ENCODE results near the gene STK11IP. TPM values are rescaled to one million over a fixed set of nuclear protein-coding genes. Genes with fewer than 3 reads are reported as not detected.
A peak's percentile ranks its signal among the peaks of the same experiment; 100 is the strongest.

The STK11IP gene
- total RNA-seq, 2 experiments from 2014 or later: 23.9 to 27.2 TPM

DNA sequence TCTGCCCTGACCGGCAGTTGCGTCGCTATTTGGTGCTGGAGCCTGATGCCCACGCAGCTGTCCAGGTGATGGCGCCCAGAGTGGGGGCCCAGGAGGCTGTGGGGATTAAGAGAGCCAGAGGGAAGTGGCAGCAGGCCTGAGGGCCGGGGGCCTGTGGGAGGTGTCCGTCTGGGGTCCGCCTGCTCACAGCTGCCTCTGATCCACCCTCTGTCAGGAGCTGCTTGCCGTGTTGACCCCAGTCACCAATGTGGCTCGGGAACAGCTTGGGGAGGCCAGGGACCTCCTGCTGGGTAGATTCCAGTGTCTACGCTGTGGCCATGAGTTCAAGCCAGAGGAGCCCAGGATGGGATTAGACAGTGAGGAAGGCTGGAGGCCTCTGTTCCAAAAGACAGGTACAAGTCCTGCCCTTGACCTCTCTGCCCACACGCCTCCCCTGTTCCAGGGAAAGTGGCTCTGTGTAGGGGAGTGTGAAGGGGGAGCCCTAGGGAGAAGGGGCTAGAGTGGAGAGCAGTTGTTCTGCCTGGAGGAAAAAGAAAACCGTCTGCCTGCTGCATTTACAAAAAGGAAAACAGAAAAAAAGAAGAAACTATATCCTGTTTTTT is 11.6 kb downstream of the STK11IP start:
- DNase-seq: no peak
- TF ChIP-seq, protein P1, sequence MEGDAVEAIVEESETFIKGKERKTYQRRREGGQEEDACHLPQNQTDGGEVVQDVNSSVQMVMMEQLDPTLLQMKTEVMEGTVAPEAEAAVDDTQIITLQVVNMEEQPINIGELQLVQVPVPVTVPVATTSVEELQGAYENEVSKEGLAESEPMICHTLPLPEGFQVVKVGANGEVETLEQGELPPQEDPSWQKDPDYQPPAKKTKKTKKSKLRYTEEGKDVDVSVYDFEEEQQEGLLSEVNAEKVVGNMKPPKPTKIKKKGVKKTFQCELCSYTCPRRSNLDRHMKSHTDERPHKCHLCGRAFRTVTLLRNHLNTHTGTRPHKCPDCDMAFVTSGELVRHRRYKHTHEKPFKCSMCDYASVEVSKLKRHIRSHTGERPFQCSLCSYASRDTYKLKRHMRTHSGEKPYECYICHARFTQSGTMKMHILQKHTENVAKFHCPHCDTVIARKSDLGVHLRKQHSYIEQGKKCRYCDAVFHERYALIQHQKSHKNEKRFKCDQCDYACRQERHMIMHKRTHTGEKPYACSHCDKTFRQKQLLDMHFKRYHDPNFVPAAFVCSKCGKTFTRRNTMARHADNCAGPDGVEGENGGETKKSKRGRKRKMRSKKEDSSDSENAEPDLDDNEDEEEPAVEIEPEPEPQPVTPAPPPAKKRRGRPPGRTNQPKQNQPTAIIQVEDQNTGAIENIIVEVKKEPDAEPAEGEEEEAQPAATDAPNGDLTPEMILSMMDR (IDR thresholded peaks at IDR 0.05): no peak
- ChIA-PET CTCF (no interaction called here), POLR2A (no interaction called here)
- H3K9me3 ChIP-seq (ENCODE audit: control insufficient read depth in 1 of 2, insufficient read depth in 1 of 2, low read length in 2 of 2): no peaks in the 10 kb centered on the region
- H3K4me1 Mint-ChIP-seq (ENCODE audit: low read depth): peaks cover 18% of the 10 kb centered on the region
- H3K36me3 ChIP-seq (ENCODE audit: insufficient read depth, low read length): peaks cover 57% of the 10 kb centered on the region
- peaks cover 57% of the 10 kb centered on the region for H3K36me3 Mint-ChIP-seq (ENCODE audit: low read depth)
- H3K4me1 ChIP-seq (ENCODE audit: insufficient read depth, low read length): peaks cover 13% of the 10 kb centered on the region
- H3K4me3 Mint-ChIP-seq: no peak overlapping the region
- H3K27me3 ChIP-seq (ENCODE audit: control insufficient read depth in 1 of 2, insufficient read depth in 2 of 2, low read length in 2 of 2): no peaks in the 10 kb centered on the region
- H3K27ac Mint-ChIP-seq: no peak overlapping the region
- ATAC-seq (ENCODE audit: poor library complexity): no peak
- intact Hi-C loops (cut with DNase I, micrococcal nuclease): no loop called here
- no peaks in the 10 kb centered on the region for H3K27me3 Mint-ChIP-seq
- no peaks in the 10 kb centered on the region for H3K9me3 Mint-ChIP-seq
- H3K27ac ChIP-seq (ENCODE audit: low read depth in 1 of 2, low read length in 2 of 2): no peak overlapping the region
- H3K4me3 ChIP-seq (ENCODE audit: low read length): no peak overlapping the region

- DNase-seq (no peak), ATAC-seq (ENCODE audit: poor library complexity) (no peak)
- Mint-ChIP-seq H3K9me3 (no peaks in the 10 kb centered on the region), H3K27ac (no peak overlapping the region), H3K4me1 (ENCODE audit: low read depth) (peaks cover 18% of the 10 kb centered on the region), H3K36me3 (ENCODE audit: low read depth) (peaks cover 50% of the 10 kb centered on the region), H3K4me3 (no peak overlapping the region), H3K27me3 (no peaks in the 10 kb centered on the region)
- H3K36me3 ChIP-seq (ENCODE audit: insufficient read depth, low read length): peaks cover 54% of the 10 kb centered on the region
- TF ChIP-seq, protein P1 (IDR thresholded peaks at IDR 0.05): no peak
- H3K27ac ChIP-seq (ENCODE audit: low read depth in 1 of 2, low read length in 2 of 2): no peak overlapping the region
- H3K27me3 ChIP-seq (ENCODE audit: control insufficient read depth in 1 of 2, insufficient read depth in 2 of 2, low read length in 2 of 2): no peaks in the 10 kb centered on the region
- no peaks in the 10 kb centered on the region for H3K9me3 ChIP-seq (ENCODE audit: control insufficient read depth in 1 of 2, insufficient read depth in 1 of 2, low read length in 2 of 2)
- no peak overlapping the region for H3K4me3 ChIP-seq (ENCODE audit: low read length)
- ChIA-PET POLR2A (no interaction called here), CTCF (no interaction called here)
- peaks cover 13% of the 10 kb centered on the region for H3K4me1 ChIP-seq (ENCODE audit: insufficient read depth, low read length)
- intact Hi-C loops (cut with DNase I, micrococcal nuclease): no loop called here
Measured at GRCh38 chr2:219611306-219611705, 13.6 kb downstream of the STK11IP start.

DNA sequence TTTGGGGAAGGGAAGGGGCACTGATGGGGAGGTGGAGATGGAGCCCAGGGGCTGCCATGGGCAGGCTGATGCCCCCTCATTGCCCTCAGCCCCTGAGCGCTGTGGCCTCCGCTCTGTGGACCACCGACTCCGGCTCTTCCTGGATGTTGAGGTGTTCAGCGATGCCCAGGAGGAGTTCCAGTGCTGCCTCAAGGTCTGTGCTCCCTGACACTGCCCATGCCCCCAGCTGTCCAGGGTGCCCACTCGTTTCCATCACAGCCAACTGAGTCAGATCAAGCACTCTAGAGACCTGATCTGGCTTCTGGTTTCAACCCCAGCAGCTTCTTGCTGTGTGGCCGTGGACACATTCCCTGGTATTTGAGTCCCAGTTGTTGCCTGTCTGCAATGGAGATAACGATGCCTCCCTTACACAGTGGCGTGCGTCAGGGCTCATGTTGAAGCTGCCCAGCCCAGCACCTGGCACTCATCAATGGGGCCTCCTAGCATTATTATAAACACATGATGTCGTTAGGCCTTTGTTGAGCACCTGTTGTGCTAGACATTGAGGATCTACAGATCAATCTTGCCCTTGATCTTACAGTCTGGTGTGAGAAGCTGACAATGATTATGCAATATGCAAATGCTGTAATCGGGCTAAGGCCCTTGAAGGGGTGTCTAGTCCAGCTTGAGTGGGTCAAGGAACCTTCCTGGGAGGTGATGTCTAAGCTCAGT is 14.4 kb downstream of the STK11IP start:
- TF ChIP-seq, protein P1 (IDR thresholded peaks at IDR 0.05): no peak
- no peaks in the 10 kb centered on the region for H3K9me3 Mint-ChIP-seq
- intact Hi-C loops (cut with DNase I, micrococcal nuclease): no loop called here
- H3K4me1 Mint-ChIP-seq (ENCODE audit: low read depth): peaks cover 18% of the 10 kb centered on the region
- peak overlapping the region; percentile 56 for H3K27ac Mint-ChIP-seq
- H3K4me3 Mint-ChIP-seq: no peak overlapping the region
- H3K9me3 ChIP-seq (ENCODE audit: control insufficient read depth in 1 of 2, insufficient read depth in 1 of 2, low read length in 2 of 2): no peaks in the 10 kb centered on the region
- H3K27me3 ChIP-seq (ENCODE audit: control insufficient read depth in 1 of 2, insufficient read depth in 2 of 2, low read length in 2 of 2): no peaks in the 10 kb centered on the region
- no peak overlapping the region for H3K4me3 ChIP-seq (ENCODE audit: low read length)
- DNase-seq (no peak), ATAC-seq (ENCODE audit: poor library complexity) (peak; percentile 34)
- no peak overlapping the region for H3K27ac ChIP-seq (ENCODE audit: low read depth in 1 of 2, low read length in 2 of 2)
- H3K27me3 Mint-ChIP-seq: no peaks in the 10 kb centered on the region
- H3K36me3 Mint-ChIP-seq (ENCODE audit: low read depth): peaks cover 43% of the 10 kb centered on the region
- peaks cover 13% of the 10 kb centered on the region for H3K4me1 ChIP-seq (ENCODE audit: insufficient read depth, low read length)
- ChIA-PET CTCF (no interaction called here), POLR2A (no interaction called here)
- H3K36me3 ChIP-seq (ENCODE audit: insufficient read depth, low read length): peaks cover 48% of the 10 kb centered on the region
